ENCODE data around the gene BACH1. TPM values are rescaled to one million over a fixed set of nuclear protein-coding genes. Genes with fewer than 3 reads are reported as not detected.

BACH1 gene
- total and polyA plus RNA-seq, 10 of the 15 experiments (the other 5 are each of a cell fraction or from before 2014, with no cell fraction given) = 3.2 to 25.7 (median 10.5) TPM

- TF ChIP-seq POLR2AphosphoS2 (IDR thresholded peaks at IDR 0.05; ENCODE audit: low read depth, low read length) (peak; percentile 43; the same call in 1 of the 2 replicates), CREM (IDR thresholded peaks at IDR 0.05; ENCODE audit: low read depth) (peak; percentile 91), FOXK2 (IDR thresholded peaks at IDR 0.05) (no peak; the same call in 1 of the 2 replicates), SP1 (IDR thresholded peaks at IDR 0.05; ENCODE audit: low read depth, low read length) (peak; percentile 19), NFYA (IDR thresholded peaks at IDR 0.05; ENCODE audit: borderline replicate concordance, low read depth, low read length) (no peak), GATAD2B (conservative IDR thresholded peaks at IDR 0.05; ENCODE audit: low read depth) (no peak), ZNF217 (IDR thresholded peaks at IDR 0.05) (no peak), BACH1 (IDR thresholded peaks at IDR 0.05; ENCODE audit: borderline replicate concordance) (peak; percentile 99), POLR2AphosphoS5 (IDR thresholded peaks at IDR 0.05; ENCODE audit: low read length) (peak; percentile 83), MEF2A (IDR thresholded peaks at IDR 0.05; ENCODE audit: insufficient read depth, low read depth, low read length) (0 out of 2 replicates have a peak, but pooled peaks have one; percentile 24), EED (IDR thresholded peaks at IDR 0.05; ENCODE audit: low read depth) (no peak), RAD21 (IDR thresholded peaks at IDR 0.05; ENCODE audit: insufficient read depth, low read depth, low read length) (no peak), JUNB (IDR thresholded peaks at IDR 0.05) (peak; percentile 65), RBBP5 (conservative IDR thresholded peaks at IDR 0.05) (no peak)
- TF ChIP-seq, protein P1, sequence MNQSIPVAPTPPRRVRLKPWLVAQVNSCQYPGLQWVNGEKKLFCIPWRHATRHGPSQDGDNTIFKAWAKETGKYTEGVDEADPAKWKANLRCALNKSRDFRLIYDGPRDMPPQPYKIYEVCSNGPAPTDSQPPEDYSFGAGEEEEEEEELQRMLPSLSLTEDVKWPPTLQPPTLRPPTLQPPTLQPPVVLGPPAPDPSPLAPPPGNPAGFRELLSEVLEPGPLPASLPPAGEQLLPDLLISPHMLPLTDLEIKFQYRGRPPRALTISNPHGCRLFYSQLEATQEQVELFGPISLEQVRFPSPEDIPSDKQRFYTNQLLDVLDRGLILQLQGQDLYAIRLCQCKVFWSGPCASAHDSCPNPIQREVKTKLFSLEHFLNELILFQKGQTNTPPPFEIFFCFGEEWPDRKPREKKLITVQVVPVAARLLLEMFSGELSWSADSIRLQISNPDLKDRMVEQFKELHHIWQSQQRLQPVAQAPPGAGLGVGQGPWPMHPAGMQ (IDR thresholded peaks at IDR 0.05; ENCODE audit: borderline replicate concordance) = no peak
Observed at GRCh38 chr21:29299916-29300806, 1.4 kb downstream of the BACH1 start (continued).

All from GM12878 (cell line).